DMS 273 (cell line): Measurements from ENCODE around the gene PPP4R4.
A peak's percentile ranks its signal among the peaks of the same experiment; 100 is the strongest.

Experiments
- DNase-seq: peaks from one replicate; lab custom pipeline; 2025; ENCODE audit not compliant: unreplicated experiment; lab: John Stamatoyannopoulos, UW

Gene PPP4R4, protein sequence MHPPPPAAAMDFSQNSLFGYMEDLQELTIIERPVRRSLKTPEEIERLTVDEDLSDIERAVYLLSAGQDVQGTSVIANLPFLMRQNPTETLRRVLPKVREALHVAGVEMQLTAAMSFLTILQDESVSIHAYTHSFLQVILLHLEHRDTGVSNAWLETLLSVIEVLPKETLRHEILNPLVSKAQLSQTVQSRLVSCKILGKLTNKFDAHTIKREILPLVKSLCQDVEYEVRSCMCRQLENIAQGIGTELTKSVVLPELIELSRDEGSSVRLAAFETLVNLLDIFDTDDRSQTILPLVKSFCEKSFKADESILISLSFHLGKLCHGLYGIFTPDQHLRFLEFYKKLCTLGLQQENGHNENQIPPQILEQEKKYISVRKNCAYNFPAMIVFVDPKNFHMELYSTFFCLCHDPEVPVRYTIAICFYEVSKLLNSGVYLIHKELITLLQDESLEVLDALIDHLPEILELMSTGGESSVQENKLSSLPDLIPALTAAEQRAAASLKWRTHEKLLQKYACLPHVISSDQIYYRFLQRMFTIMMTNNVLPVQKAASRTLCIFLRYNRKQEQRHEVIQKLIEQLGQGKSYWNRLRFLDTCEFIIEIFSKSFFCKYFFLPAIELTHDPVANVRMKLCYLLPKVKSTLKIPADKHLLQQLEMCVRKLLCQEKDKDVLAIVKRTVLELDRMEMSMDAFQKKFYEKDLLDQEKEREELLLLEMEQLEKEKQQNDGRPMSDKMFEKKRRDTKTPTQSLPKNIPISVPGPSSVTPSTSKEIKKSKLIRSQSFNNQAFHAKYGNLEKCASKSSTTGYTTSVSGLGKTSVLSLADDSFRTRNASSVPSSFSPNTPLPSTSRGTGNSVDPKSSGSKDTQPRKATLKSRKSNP

GRCh38 chr14:94173885-94174603, at the start of gene PPP4R4:
PPP4R4 (plus strand) TSS chr14:94174322; CDS start chr14:94174466, 144 bp downstream.
- DNase-seq = peak; percentile 96

GRCh38 chr14:94124582-94125377, 49.3 kb upstream of the PPP4R4 start:
- no peak for DNase-seq

DNA sequence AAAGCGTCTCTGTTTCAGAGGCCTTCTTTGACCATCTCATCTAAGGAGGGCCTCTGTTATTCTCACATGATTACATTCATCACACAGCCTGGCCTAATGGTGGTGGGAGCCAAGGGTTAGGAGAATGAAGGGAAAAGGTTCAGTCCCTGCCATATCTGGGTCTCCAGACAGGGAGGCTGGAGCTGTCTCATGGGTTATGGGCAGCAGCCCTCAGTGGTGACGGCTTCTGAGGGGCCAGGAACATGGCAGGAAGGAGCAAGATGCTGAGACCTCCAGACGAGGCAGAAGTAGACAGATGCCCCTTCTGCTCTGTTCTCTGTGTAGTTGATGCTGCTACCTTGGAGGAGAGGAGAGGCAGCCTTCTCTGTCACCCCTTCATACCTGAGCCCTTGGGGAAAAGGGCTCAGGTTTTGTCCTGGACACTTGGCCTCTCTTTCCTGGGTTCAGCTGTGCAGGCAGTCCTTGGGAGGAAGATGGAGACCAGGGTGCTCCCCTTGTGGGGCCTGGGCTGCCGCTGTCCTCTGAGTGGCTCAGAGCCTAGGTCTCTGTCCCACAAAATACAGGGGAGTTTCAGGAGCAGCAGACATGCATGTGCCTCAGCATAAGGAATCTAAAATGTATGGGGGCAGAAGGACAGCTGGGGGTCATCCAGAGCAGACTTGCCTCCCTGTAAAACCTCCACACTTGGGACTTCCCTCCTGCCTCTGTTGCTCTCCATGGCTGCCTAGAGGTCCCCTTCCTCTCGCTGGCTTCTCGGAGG, 48.3 kb upstream of the PPP4R4 start:
- DNase-seq = no peak

- DNase-seq = no peak
These were observed 47.8 kb upstream of the PPP4R4 start for GRCh38 chr14:94126419-94126677.

DNA sequence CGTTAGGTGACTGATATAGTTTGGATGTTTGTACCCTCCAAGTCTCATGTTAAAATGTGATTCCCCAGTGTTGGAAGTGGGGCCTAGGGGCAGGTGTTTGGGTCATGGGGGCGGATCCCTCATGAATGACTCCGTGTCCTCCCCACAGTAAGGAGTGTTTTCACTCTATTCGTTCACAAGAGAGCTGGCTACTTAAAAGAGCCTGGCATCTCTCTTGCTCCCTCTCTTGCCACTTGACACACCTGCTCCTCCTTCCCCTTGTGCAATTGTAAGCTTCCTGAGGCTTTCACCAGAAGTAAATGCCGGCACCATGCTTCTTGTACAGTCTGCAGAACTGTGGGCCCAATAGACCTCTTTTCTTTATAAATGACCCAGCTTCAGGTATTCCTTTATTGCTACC, 47.3 kb upstream of the PPP4R4 start:
- DNase-seq = no peak

- DNase-seq = no peak
These were observed 46.8 kb upstream of the PPP4R4 start for GRCh38 chr14:94127330-94127729.

GRCh38 chr14:94128216-94128839, 45.8 kb upstream of the PPP4R4 start:
- DNase-seq = no peak

DNA sequence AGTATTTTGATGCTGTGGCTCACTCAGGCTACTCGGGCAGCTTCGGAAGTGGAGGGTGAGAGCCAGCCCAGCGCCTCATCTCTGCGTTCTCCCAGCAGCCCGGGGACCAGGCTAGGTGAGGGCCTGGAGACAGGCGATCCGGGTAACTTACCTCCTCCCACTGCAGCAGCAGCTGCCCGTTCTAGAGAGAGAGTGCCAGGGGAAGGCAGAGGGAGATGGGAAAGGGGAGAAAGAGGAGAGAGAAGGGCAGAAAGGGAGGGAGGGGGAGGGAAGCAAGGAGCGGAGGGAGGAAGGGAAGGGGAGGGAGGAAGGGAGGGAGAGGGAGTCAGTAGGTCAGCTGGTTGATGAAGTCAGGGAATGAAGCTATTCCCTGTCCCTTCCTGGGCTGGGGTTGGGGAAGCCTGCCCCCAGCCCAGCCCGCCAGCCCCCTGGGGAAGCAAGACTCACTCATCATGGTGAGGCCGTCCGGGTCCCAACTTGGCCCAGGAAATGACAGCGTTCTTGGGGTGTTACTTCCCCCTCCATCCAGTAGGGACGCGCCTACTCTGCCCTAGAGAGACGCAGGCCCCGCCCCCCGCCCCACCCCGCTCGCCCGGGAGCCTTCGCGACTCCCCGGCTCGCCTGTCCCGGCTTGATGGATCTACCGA, 44.9 kb upstream of the PPP4R4 start, which contains the start of gene IFI27L2:
TSS of gene IFI27L2 (minus strand) at position 494 of the 647 bp plus-strand sequence. CDS start at position 454, 40 bp downstream.
- DNase-seq = peak; percentile 94

- peak; percentile 81 for DNase-seq
These were observed 44.2 kb upstream of the PPP4R4 start for GRCh38 chr14:94129758-94130414.

GRCh38 chr14:94132285-94132887, 41.7 kb upstream of the PPP4R4 start:
- peak; percentile 89 for DNase-seq

GRCh38 chr14:94135476-94135875, 38.6 kb upstream of the PPP4R4 start:
- no peak for DNase-seq

DNA sequence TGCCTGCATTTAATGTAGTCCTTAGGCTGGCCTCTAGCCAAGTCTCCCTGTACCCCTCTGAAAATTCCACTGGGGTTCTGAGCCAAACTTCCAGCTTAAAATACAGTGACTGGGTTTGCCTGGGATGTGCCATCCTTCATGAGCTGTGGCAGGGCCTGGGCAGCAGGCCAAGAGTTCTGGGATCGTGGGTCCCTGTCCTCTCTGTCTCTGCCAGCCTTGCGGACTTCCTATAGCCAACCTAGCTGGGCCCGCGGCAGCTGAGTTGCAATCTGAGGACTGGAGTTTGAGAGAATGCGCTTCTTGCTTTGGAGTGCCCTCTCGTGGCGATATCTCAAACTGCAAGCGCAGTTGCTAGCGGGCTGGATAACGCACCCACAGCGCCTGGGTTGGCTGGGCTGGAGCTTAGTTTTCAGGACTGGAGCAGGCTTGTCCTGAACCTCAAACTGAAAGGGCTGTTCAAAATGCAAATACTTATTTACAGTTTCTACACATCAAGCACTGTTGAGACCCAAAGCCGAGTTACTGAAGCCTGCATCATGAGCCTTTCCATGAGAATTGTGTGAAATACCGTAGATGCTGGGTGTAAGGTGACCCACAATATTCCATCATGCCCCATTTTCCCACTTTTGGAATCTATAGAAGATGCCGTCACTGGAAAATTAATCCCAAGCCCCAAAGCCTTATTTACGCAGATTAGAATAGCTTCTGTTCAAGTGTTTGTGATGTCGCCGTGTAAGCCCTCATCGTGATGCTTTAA, 37.4 kb upstream of the PPP4R4 start:
- peak; percentile 94 for DNase-seq

- DNase-seq = no peak
These were observed 35.9 kb upstream of the PPP4R4 start for GRCh38 chr14:94138251-94138650.

DNA sequence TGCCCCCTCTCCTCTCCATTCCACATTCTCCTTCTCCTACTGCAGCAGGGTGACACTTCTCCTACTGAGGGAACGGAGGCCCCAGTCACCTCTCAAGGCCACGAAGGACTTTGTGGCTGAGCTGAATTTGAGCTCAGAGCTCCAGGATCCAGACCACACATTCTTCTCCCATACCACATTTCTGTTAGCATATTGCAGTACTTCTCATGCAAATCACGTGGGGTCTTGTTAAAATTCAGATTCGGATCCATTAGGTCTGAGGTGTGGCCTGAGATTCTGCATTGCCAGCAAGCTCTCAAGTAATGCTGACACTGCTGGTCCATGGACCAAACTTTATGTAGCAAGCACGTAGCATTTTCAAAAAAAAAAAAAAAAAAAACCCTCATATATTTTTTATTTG, 35.1 kb upstream of the PPP4R4 start:
- DNase-seq = no peak

- no peak for DNase-seq
These were observed 34.7 kb upstream of the PPP4R4 start for GRCh38 chr14:94139421-94139820.

DNA sequence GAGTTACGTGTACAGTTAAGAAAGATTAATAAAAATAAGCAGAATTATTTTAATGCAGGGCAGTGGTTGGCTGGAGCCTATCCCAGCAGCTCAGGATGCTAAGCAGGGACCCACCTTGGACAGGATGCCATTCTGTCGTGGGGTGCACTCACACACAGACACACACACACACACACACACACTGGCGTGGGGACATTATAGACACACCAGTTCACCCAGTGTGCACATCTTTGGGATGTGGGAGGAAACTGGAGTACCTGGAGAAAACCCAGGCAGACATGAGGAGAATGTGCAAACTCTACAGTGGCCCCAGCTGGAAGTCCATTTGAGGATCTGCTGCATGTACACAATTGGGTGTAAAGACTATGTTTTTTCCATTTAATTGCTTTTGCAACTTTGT, 31.9 kb upstream of the PPP4R4 start:
- no peak for DNase-seq

GRCh38 chr14:94142836-94143235, 31.3 kb upstream of the PPP4R4 start:
- no peak for DNase-seq
